ENCODE measurements around the gene ZNRD2. TPM values are rescaled to one million over a fixed set of nuclear protein-coding genes. Genes with fewer than 3 reads are reported as not detected.

Gene ZNRD2
- total and polyA plus RNA-seq, 2 of the 8 experiments (the other 6 are each of a cell fraction or from before 2014, with no cell fraction given): 53.4 to 125 TPM

DNA sequence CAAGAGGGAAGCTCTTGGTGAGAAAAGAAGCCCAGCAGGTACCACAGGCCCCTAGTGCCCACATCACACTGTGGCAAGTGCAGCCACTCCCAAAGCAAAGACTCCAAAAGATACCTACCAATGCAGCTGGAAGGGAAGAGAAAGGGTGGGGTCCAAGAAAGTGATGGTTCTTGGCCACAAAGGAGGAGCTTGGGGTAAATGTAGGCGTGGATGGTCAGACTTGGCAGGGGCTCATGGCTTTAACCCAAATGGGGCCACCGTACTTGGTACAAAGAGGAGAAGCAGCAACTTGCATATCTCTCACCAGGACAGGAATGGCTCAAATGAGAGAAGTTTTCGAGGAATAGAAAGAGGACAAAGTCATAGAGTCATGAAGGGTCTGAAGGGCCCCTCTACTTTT is 39.0 kb downstream of the ZNRD2 start:
- no peak overlapping the region for H2BK12ac ChIP-seq (ENCODE audit: low read depth, low read length)
- H3K56ac ChIP-seq (replicated peaks; ENCODE audit: insufficient read length, low read depth, low read length): no peak overlapping the region
- no peak overlapping the region for H2AFZ ChIP-seq (ENCODE audit: low read length)
- H3K9me3 ChIP-seq (ENCODE audit: insufficient read depth in 2 of 2, low read depth in 1 of 2, low read length in 1 of 2): no peaks in the 10 kb centered on the region
- peaks cover 5 to 23% of the 10 kb centered on the region in 2 experiments for H4K20me1 ChIP-seq (replicated peaks in 1 of 2; ENCODE audit: control insufficient read depth in 1 of 2, insufficient read depth in 2 of 2, low read length in 2 of 2)
- H3K14ac ChIP-seq (ENCODE audit: insufficient read length): no peak overlapping the region
- POLR2A ChIA-PET (ENCODE audit: partially characterized antibody): interaction anchor here (0.7 to 2.1 kb wide), 6 partner anchors 8 to 69 kb away, joined by 3 to 6 read pairs (median 4); partner anchors contain the start of gene KCNK7
- no peak overlapping the region for H4K5ac ChIP-seq (ENCODE audit: insufficient read length, low read depth, low read length)
- TF ChIP-seq GTF2F1 (IDR thresholded peaks at IDR 0.05; ENCODE audit: borderline replicate concordance, low read depth, low read length) (no peak), POLR2A (IDR thresholded peaks at IDR 0.05; ENCODE audit: control extremely low read depth in 1 of 2, low read depth in 2 of 2, low read length in 2 of 2) (no peak), CTBP2 (IDR thresholded peaks at IDR 0.05; ENCODE audit: borderline replicate concordance, insufficient read depth, insufficient read length, low read length) (no peak), CHD1 (IDR thresholded peaks at IDR 0.05; ENCODE audit: low read depth, low read length) (no peak), CHD2 (IDR thresholded peaks at IDR 0.05; ENCODE audit: low read length) (no peak), KDM5A (IDR thresholded peaks at IDR 0.05; ENCODE audit: low read length) (no peak), SP2 (IDR thresholded peaks at IDR 0.05; ENCODE audit: low read length) (no peak), TBP (IDR thresholded peaks at IDR 0.05; ENCODE audit: low read depth, low read length) (no peak), SIN3A (conservative IDR thresholded peaks at IDR 0.05 in 1 of 2, IDR thresholded peaks at IDR 0.05 in 1 of 2; ENCODE audit: low read depth in 1 of 2, low read length in 2 of 2) (no peak), YY1 (IDR thresholded peaks at IDR 0.05; ENCODE audit: low read depth, low read length) (no peak), ASH2L (IDR thresholded peaks at IDR 0.05; ENCODE audit: low read length) (no peak)
- TF ChIP-seq, protein P1, sequence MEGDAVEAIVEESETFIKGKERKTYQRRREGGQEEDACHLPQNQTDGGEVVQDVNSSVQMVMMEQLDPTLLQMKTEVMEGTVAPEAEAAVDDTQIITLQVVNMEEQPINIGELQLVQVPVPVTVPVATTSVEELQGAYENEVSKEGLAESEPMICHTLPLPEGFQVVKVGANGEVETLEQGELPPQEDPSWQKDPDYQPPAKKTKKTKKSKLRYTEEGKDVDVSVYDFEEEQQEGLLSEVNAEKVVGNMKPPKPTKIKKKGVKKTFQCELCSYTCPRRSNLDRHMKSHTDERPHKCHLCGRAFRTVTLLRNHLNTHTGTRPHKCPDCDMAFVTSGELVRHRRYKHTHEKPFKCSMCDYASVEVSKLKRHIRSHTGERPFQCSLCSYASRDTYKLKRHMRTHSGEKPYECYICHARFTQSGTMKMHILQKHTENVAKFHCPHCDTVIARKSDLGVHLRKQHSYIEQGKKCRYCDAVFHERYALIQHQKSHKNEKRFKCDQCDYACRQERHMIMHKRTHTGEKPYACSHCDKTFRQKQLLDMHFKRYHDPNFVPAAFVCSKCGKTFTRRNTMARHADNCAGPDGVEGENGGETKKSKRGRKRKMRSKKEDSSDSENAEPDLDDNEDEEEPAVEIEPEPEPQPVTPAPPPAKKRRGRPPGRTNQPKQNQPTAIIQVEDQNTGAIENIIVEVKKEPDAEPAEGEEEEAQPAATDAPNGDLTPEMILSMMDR (IDR thresholded peaks at IDR 0.05; ENCODE audit: control extremely low read depth in 1 of 3, insufficient read depth in 1 of 3, low read depth in 1 of 3, low read length in 3 of 3): no peak
- H2BK20ac ChIP-seq (ENCODE audit: low read length): no peak overlapping the region
- no peak overlapping the region for H2AK5ac ChIP-seq (ENCODE audit: low read depth, low read length)
- H3K27ac ChIP-seq (ENCODE audit: low read depth, low read length): no peak overlapping the region
- H3K4me2 ChIP-seq (ENCODE audit: insufficient read depth in 1 of 2, low read depth in 2 of 2, low read length in 2 of 2): no peak overlapping the region
- H3K79me1 ChIP-seq (ENCODE audit: low read depth, low read length): peaks cover 23% of the 10 kb centered on the region
- H3K4ac ChIP-seq (replicated peaks; ENCODE audit: insufficient read length, low read depth, low read length): no peak overlapping the region
- peaks cover 0 to 30% (median 13%) of the 10 kb centered on the region in 4 experiments; a peak in 6 of 7 replicates for H3K4me1 ChIP-seq (replicated peaks in 1 of 4; ENCODE audit: control insufficient read depth in 3 of 4, insufficient read depth in 4 of 4, low read length in 3 of 4)
- no peak overlapping the region for H3K18ac ChIP-seq (ENCODE audit: extremely low read depth, low read length)
- FAIRE-seq (no peak), DNase-seq (ENCODE audit: low read depth in 1 of 2, low spot score in 2 of 2) (no peak)
- CTCF ChIA-PET (ENCODE audit: partially characterized antibody): interaction anchor here (0.9 to 14.8 kb wide), 2 partner anchors 19 to 170 kb away, joined by 4 to 227 read pairs; partner anchors contain the start of gene KCNK7
- no peak overlapping the region for H4K8ac ChIP-seq (ENCODE audit: extremely low read depth, insufficient read depth, low read length)
- 94% methylated on average over 3 of the region's 3 CpGs; no CpG with 5 or more reads in 1 of the 2 experiments for WGBS, 2 experiments (ENCODE audit: extremely low coverage in 1 of 2, insufficient coverage in 1 of 2, insufficient read length in 1 of 2, insufficient replicate concordance in 2 of 2, low coverage in 1 of 2, low lambda C conversion rate in 2 of 2, missing lambda C conversion rate in 1 of 2)
- peaks cover 11% of the 10 kb centered on the region; the same call in 1 of the 2 replicates for H3K23me2 ChIP-seq (ENCODE audit: low read depth, low read length)
- no peak overlapping the region for H3K23ac ChIP-seq (ENCODE audit: insufficient read length)
- H3K4me3 ChIP-seq (ENCODE audit: extremely low read depth in 1 of 4, insufficient read depth in 2 of 4, low read depth in 3 of 4, low read length in 4 of 4): no peak overlapping the region
- no peaks in the 10 kb centered on the region; a peak in 1 of 7 replicates for H3K27me3 ChIP-seq (replicated peaks in 1 of 4; ENCODE audit: control insufficient read depth in 3 of 4, extremely low read depth in 1 of 4, insufficient read depth in 3 of 4, low read length in 3 of 4)
- no peak overlapping the region for H2BK120ac ChIP-seq (replicated peaks; ENCODE audit: low read depth, low read length)
- H4K91ac ChIP-seq (replicated peaks; ENCODE audit: insufficient read length, low read length): no peak overlapping the region
- H3K79me2 ChIP-seq (ENCODE audit: control insufficient read depth in 1 of 2, insufficient read depth in 2 of 2, low read length in 2 of 2): peaks cover 5 to 11% of the 10 kb centered on the region in 2 experiments; a peak in 2 of 4 replicates
- H2BK5ac ChIP-seq (ENCODE audit: low read depth, low read length): no peak overlapping the region
- no peak overlapping the region for H2BK15ac ChIP-seq (ENCODE audit: low read length)
- peaks cover 4 to 18% (median 9%) of the 10 kb centered on the region in 4 experiments; a peak in 5 of 8 replicates for H3K36me3 ChIP-seq (ENCODE audit: control insufficient read depth in 2 of 4, insufficient read depth in 4 of 4, low read length in 3 of 4)
- no peak overlapping the region for H3K9ac ChIP-seq (replicated peaks in 1 of 4; ENCODE audit: extremely low read depth in 1 of 4, low read depth in 3 of 4, low read length in 3 of 4)
